Endothelial cell of umbilical vein (primary cell): Measurements from ENCODE around the gene PRKG1. TPM values are rescaled to one million over a fixed set of nuclear protein-coding genes. Genes with fewer than 3 reads are reported as not detected.
A peak's percentile ranks its signal among the peaks of the same experiment; 100 is the strongest.

Experiments
- BruUV-seq: library from RNA; stranded (reverse); fragments of 400-500 nt; replicated peaks from 2 replicates; lab custom pipeline; 2021; lab: Mats Ljungman, UMichigan
- CTCF ChIA-PET: fragments of 300-600, 350-600 bp; sonication (Branson Sonifier 250); formaldehyde crosslinking; loops from one replicate; lab custom pipeline; 2021; ENCODE audit warnings: antibody characterized with exemption, inconsistent platforms; lab: Charles Lee
- POLR2A ChIA-PET: fragments of 300-600, 350-600 bp; sonication (Branson Sonifier 250); formaldehyde crosslinking; loops from one replicate; lab custom pipeline; 2021; ENCODE audit warnings: antibody characterized with exemption, inconsistent platforms; lab: Charles Lee
- DNase-seq: peaks from one replicate; pipeline ENCODE4 v3.0.0-alpha.2; 2011; ENCODE audit warnings: low read depth, low spot score
- FAIRE-seq: peaks from 2 replicates; lab custom pipeline; 2011; peaks lifted over from hg19 to GRCh38; lab: Jason Lieb, UNC
- H2AFZ ChIP-seq: 2 replicates; pipeline ENCODE4 v1.6.0; 2012; ENCODE audit warnings: low read depth, low read length, control low read depth, inconsistent platforms
- H3K27ac ChIP-seq: 2 replicates; pipeline ENCODE4 v1.5.1; 2011; ENCODE audit warnings: low read depth, mild to moderate bottlenecking, control low read depth, low read length, moderate library complexity; ENCODE audit not compliant: insufficient read depth
- H3K27me3 ChIP-seq, 2 experiments: 2 replicates each; pipeline versions ENCODE4 v1.6.0 to v1.6.1; 2011; ENCODE audit warnings: low read length in 2 of 2, mixed read lengths in 1 of 2; ENCODE audit not compliant: control insufficient read depth in 2 of 2, insufficient read depth in 2 of 2
- H3K36me3 ChIP-seq, 2 experiments: 2 replicates in 1 of 2; 3 replicates in 1 of 2; pipeline ENCODE4 v1.5.1; 2011; ENCODE audit warnings: low read length in 2 of 2, mild to moderate bottlenecking in 1 of 2, moderate library complexity in 1 of 2; ENCODE audit not compliant: control insufficient read depth in 2 of 2, insufficient read depth in 2 of 2; ENCODE audit errors: extremely low read depth in 1 of 2
- H3K4me1 ChIP-seq: 3 replicates; pipeline ENCODE4 v1.5.1; 2011; ENCODE audit warnings: mild to moderate bottlenecking, low read length; ENCODE audit not compliant: control insufficient read depth, insufficient read depth; ENCODE audit errors: extremely low read depth
- H3K4me2 ChIP-seq: 2 replicates; pipeline ENCODE4 v1.6.1; 2011; ENCODE audit warnings: low read length, control low read depth, mixed read lengths; ENCODE audit not compliant: insufficient read depth
- H3K4me3 ChIP-seq, 3 experiments: fragments of 200-600 bp in 1 of 3; sonication (generic), shearing (Covaris generic) in 1 of 3; replicated peaks in 1 of 3; 2 replicates each; pipeline ENCODE4 v1.5.1; 2011 to 2016; ENCODE audit warnings: control low read depth in 3 of 3, low read length in 3 of 3, mild to moderate bottlenecking in 2 of 3, inconsistent platforms in 1 of 3, low read depth in 1 of 3, moderate library complexity in 1 of 3; ENCODE audit not compliant: insufficient read depth in 1 of 3
- H3K79me2 ChIP-seq: 2 replicates; pipeline ENCODE4 v1.6.0; 2012; ENCODE audit warnings: low read length, inconsistent platforms; ENCODE audit not compliant: control insufficient read depth, insufficient read depth
- H3K9ac ChIP-seq: replicated peaks from 2 replicates; pipeline ENCODE3; 2011; ENCODE audit warnings: low read length, control low read depth; ENCODE audit not compliant: insufficient read depth; ENCODE audit errors: extremely low read depth
- H3K9me1 ChIP-seq: replicated peaks from 3 replicates; pipeline ENCODE4 v1.6.0; 2011; ENCODE audit warnings: mild to moderate bottlenecking, low read length; ENCODE audit not compliant: control insufficient read depth, insufficient read depth; ENCODE audit errors: extremely low read depth
- H3K9me3 ChIP-seq: replicated peaks from 2 replicates; pipeline ENCODE4 v1.5.1; 2012; ENCODE audit warnings: low read length, inconsistent platforms; ENCODE audit not compliant: control insufficient read depth, insufficient read depth
- H4K20me1 ChIP-seq: replicated peaks from 2 replicates; pipeline ENCODE3; 2011; ENCODE audit warnings: mild to moderate bottlenecking, low read length; ENCODE audit not compliant: control insufficient read depth, insufficient read depth; ENCODE audit errors: extremely low read depth
- CTCF ChIP-seq, 2 donors: IDR thresholded peaks; 1 replicate in 1 of 2; 2 replicates in 1 of 2; pipeline ENCODE4 v1.5.1; 2011; ENCODE audit warnings: low read length in 2 of 2, mild to moderate bottlenecking in 2 of 2, moderate library complexity in 2 of 2, control low read depth in 1 of 2, inconsistent platforms in 1 of 2, low read depth in 1 of 2; ENCODE audit not compliant: insufficient read depth in 1 of 2; ENCODE audit errors: extremely low read depth in 1 of 2
- FOS ChIP-seq: IDR thresholded peaks from 2 replicates; pipeline ENCODE4 v1.6.1; 2011; ENCODE audit warnings: mild to moderate bottlenecking, low read length, moderate library complexity, borderline replicate concordance; ENCODE audit not compliant: insufficient read depth
- GATA2 ChIP-seq: IDR thresholded peaks from 2 replicates; pipeline ENCODE4 v1.7.0; 2011; ENCODE audit warnings: low read depth, mild to moderate bottlenecking, moderate library complexity, mixed read lengths, low read length; ENCODE audit not compliant: insufficient read length, insufficient read depth
- JUN ChIP-seq: IDR thresholded peaks from 2 replicates; pipeline ENCODE4 v1.6.1; 2011; ENCODE audit warnings: borderline replicate concordance, low read depth; ENCODE audit not compliant: insufficient read length, insufficient read depth
- MAX ChIP-seq: IDR thresholded peaks from 2 replicates; pipeline ENCODE4 v1.6.1; 2011; ENCODE audit not compliant: insufficient read depth, insufficient read length
- MYC ChIP-seq: IDR thresholded peaks from one replicate; pipeline ENCODE4 v1.6.1; 2011; ENCODE audit warnings: mild to moderate bottlenecking, low read depth, low read length
- POLR2A ChIP-seq: IDR thresholded peaks from 2 replicates; pipeline ENCODE4 v1.6.1; 2012; ENCODE audit warnings: low read depth, mild to moderate bottlenecking, control low read depth, low read length
- POLR2AphosphoS5 ChIP-seq: IDR thresholded peaks from 2 replicates; pipeline ENCODE4 v1.6.1; 2012; ENCODE audit warnings: low read depth, mild to moderate bottlenecking, control low read depth, low read length, moderate library complexity; ENCODE audit not compliant: insufficient read depth
- dilution Hi-C: fragments of 300-500 bp; cut with MboI; formaldehyde crosslinking; loops from one replicate; pipeline ENCODE4 v1.15.0; 2019; ENCODE audit warnings: low sequenced_read_pairs; ENCODE audit not compliant: extremely low pct_ligation_motif_present
- intact Hi-C: fragments of 100-400 bp; cut with micrococcal nuclease; formaldehyde crosslinking; loops from one replicate; pipeline ENCODE4 v1.10.0; 2022
- polyA plus RNA-seq, 4 experiments: library from polyadenylated mRNA; depleted of rRNA in 3 of 4; stranded (reverse) in 3 of 4; unstranded in 1 of 4; fragments of >200 nt; gene quantifications; 2 replicates each; pipeline versions ENCODE4 v1.2.1 to v1.2.3, GENCODE V29; 2011 to 2012; ENCODE audit warnings: missing spikeins in 1 of 4
- total RNA-seq: library from RNA; stranded (reverse); gene quantifications from 2 replicates; pipeline ENCODE4 v1.2.3, GENCODE V29; 2021

The PRKG1 gene
- total and polyA plus RNA-seq, 2 donors (not counting 3 experiments of a cell fraction or from before 2014, with no cell fraction given), result 0.01 to 0.18 TPM

GRCh38 chr10:51103554-51104217 is 29.4 kb downstream of the PRKG1 start:
- POLR2A ChIA-PET, result no interaction called here
- FAIRE-seq, result no peak
- Histone ChIP-seq H3K4me2 (no peak overlapping the region), H3K9me1 (no peaks in the 10 kb centered on the region), H3K79me2 (no peaks in the 10 kb centered on the region), H3K36me3 (no peaks in the 10 kb centered on the region), H3K4me3 (no peak overlapping the region), H3K27ac (no peak overlapping the region), H2AFZ (no peak overlapping the region), H3K4me1 (peaks cover 6% of the 10 kb centered on the region), H3K27me3 (no peaks in the 10 kb centered on the region), H3K9me3 (no peaks in the 10 kb centered on the region), H4K20me1 (no peaks in the 10 kb centered on the region), H3K9ac (no peak overlapping the region)
- BruUV-seq, result no TSS peak
- peak; percentile 51 for TF ChIP-seq FOS
- no peak for TF ChIP-seq POLR2AphosphoS5
- no peak for TF ChIP-seq MAX
- TF ChIP-seq MYC, result no peak
- peak; percentile 2 for TF ChIP-seq JUN
- TF ChIP-seq CTCF (IDR thresholded peaks at IDR 0.05; ENCODE audit: extremely low read depth in 1 of 2, insufficient read depth in 1 of 2, low read depth in 1 of 2, low read length in 2 of 2), result no peak
- TF ChIP-seq GATA2, result no peak
- no peak for TF ChIP-seq POLR2A
- dilution Hi-C loops, result no loop called here
- peak; percentile 45 for DNase-seq
- intact Hi-C loops, result no loop called here
- CTCF ChIA-PET, result interaction anchor here (0.8 kb wide), 1 partner anchor 10 kb away, joined by 3 read pairs; no protein-coding TSS in a partner anchor
